ENCODE data around the gene FTSJ1. TPM values are rescaled to one million over a fixed set of nuclear protein-coding genes. Genes with fewer than 3 reads are reported as not detected.
"Not testable (repeated sequence)": the region's sequence is repeated elsewhere in the genome, so short reads cannot be mapped to it uniquely, and the experiment has no call there.

The FTSJ1 gene
- total RNA-seq, 1 donor from 2014 or later: 101 TPM

- no peaks in the 10 kb centered on the region for H3K27me3 Mint-ChIP-seq
- H3K27ac Mint-ChIP-seq: no peak overlapping the region
- intact Hi-C loops (cut with micrococcal nuclease): no loop called here
- DNase-seq: no peak
- H3K4me3 Mint-ChIP-seq: no peak overlapping the region
- H3K9me3 Mint-ChIP-seq: no peaks in the 10 kb centered on the region
- peaks cover 15% of the 10 kb centered on the region for H3K36me3 Mint-ChIP-seq (ENCODE audit: low read depth)
- H3K4me1 Mint-ChIP-seq: peaks cover 20% of the 10 kb centered on the region
Observed at GRCh38 chrX:48514126-48514806, 38.3 kb downstream of the FTSJ1 start.

GRCh38 chrX:48514868-48515460 lies 39.0 kb downstream of the FTSJ1 start:
- peaks cover 14% of the 10 kb centered on the region for H3K4me1 Mint-ChIP-seq
- no peak overlapping the region for H3K27ac Mint-ChIP-seq

GRCh38 chrX:48515842-48516241 lies 39.8 kb downstream of the FTSJ1 start:
- H3K27ac Mint-ChIP-seq: no peak overlapping the region
- no peaks in the 10 kb centered on the region for H3K27me3 Mint-ChIP-seq
- intact Hi-C loops (cut with micrococcal nuclease): no loop called here
- peaks cover 16% of the 10 kb centered on the region for H3K4me1 Mint-ChIP-seq
- H3K36me3 Mint-ChIP-seq (ENCODE audit: low read depth): peaks cover 10% of the 10 kb centered on the region
- H3K9me3 Mint-ChIP-seq: no peaks in the 10 kb centered on the region
- no peak overlapping the region for H3K4me3 Mint-ChIP-seq
- no peak for DNase-seq

More at GRCh38 chrX:48514868-48515460, 39.0 kb downstream of the FTSJ1 start:
- no peak for DNase-seq
- Mint-ChIP-seq H3K9me3 (no peaks in the 10 kb centered on the region), H3K4me3 (no peak overlapping the region), H3K36me3 (ENCODE audit: low read depth) (peaks cover 12% of the 10 kb centered on the region), H3K27me3 (no peaks in the 10 kb centered on the region)
- intact Hi-C loops (cut with micrococcal nuclease): no loop called here

- no peak for DNase-seq
- Mint-ChIP-seq H3K4me1 (peaks cover 16% of the 10 kb centered on the region), H3K36me3 (ENCODE audit: low read depth) (peaks cover 10% of the 10 kb centered on the region), H3K4me3 (no peak overlapping the region), H3K27me3 (no peaks in the 10 kb centered on the region), H3K9me3 (no peaks in the 10 kb centered on the region), H3K27ac (no peak overlapping the region)
- intact Hi-C loops (cut with micrococcal nuclease): no loop called here
Observed at GRCh38 chrX:48516285-48516684, 40.3 kb downstream of the FTSJ1 start.

- intact Hi-C loops (cut with micrococcal nuclease): no loop called here
- DNase-seq: no peak
- H3K27me3 Mint-ChIP-seq: no peaks in the 10 kb centered on the region
- no peak overlapping the region for H3K27ac Mint-ChIP-seq
- no peak overlapping the region for H3K4me3 Mint-ChIP-seq
- peaks cover 15% of the 10 kb centered on the region for H3K4me1 Mint-ChIP-seq
- peaks cover 10% of the 10 kb centered on the region for H3K36me3 Mint-ChIP-seq (ENCODE audit: low read depth)
- H3K9me3 Mint-ChIP-seq: no peaks in the 10 kb centered on the region
Observed at GRCh38 chrX:48516987-48517386, 41.0 kb downstream of the FTSJ1 start.

GRCh38 chrX:48519481-48519880 lies 43.5 kb downstream of the FTSJ1 start:
- H3K36me3 Mint-ChIP-seq (ENCODE audit: low read depth): peaks cover 15% of the 10 kb centered on the region
- H3K27me3 Mint-ChIP-seq; H3K27ac Mint-ChIP-seq; H3K9me3 Mint-ChIP-seq; intact Hi-C loops (cut with micrococcal nuclease); DNase-seq; H3K4me3 Mint-ChIP-seq: not testable (repeated sequence)
- peaks cover 19% of the 10 kb centered on the region for H3K4me1 Mint-ChIP-seq

- Mint-ChIP-seq H3K27me3 (no peaks in the 10 kb centered on the region), H3K4me3 (peak overlapping the region; percentile 90), H3K36me3 (ENCODE audit: low read depth) (peaks cover 14% of the 10 kb centered on the region), H3K9me3 (no peaks in the 10 kb centered on the region), H3K4me1 (peaks cover 19% of the 10 kb centered on the region), H3K27ac (peak overlapping the region; percentile 94)
- DNase-seq: peak; percentile 65
- intact Hi-C loops (cut with micrococcal nuclease): no loop called here
Observed at GRCh38 chrX:48520455-48520854, 44.5 kb downstream of the FTSJ1 start.

- peak; percentile 61 for DNase-seq
- peaks cover 14% of the 10 kb centered on the region for H3K36me3 Mint-ChIP-seq (ENCODE audit: low read depth)
- no peaks in the 10 kb centered on the region for H3K9me3 Mint-ChIP-seq
- intact Hi-C loops (cut with micrococcal nuclease): loop anchor here (1.0 kb wide), 4 partner anchors 13 to 53 kb away; partner anchors contain the start of genes FTSJ1, PORCN, RBM3 and TBC1D25
- H3K4me3 Mint-ChIP-seq: peak overlapping the region; percentile 90
- peak overlapping the region; percentile 94 for H3K27ac Mint-ChIP-seq
- peaks cover 19% of the 10 kb centered on the region for H3K4me1 Mint-ChIP-seq
- H3K27me3 Mint-ChIP-seq: no peaks in the 10 kb centered on the region
Observed at GRCh38 chrX:48520976-48521352, 45.0 kb downstream of the FTSJ1 start.

GRCh38 chrX:48521353-48522243 lies 45.6 kb downstream of the FTSJ1 start, which contains the start of gene EBP:
TSS of gene EBP (plus strand) at chrX:48521808. CDS start at chrX:48523772, 1,964 bp downstream.
- DNase-seq: peak; percentile 98
- H3K4me1 Mint-ChIP-seq: peaks cover 21% of the 10 kb centered on the region
- peak within 1 kb of the TSS; percentile 90 for H3K4me3 Mint-ChIP-seq
- no peaks in the 10 kb centered on the region for H3K27me3 Mint-ChIP-seq
- H3K36me3 Mint-ChIP-seq (ENCODE audit: low read depth): peaks cover 14% of the 10 kb centered on the region
- H3K27ac Mint-ChIP-seq: peak within 1 kb of the TSS; percentile 94
- intact Hi-C loops (cut with micrococcal nuclease): loop anchor here (1.0 kb wide), 4 partner anchors 13 to 53 kb away; partner anchors contain the start of genes FTSJ1, PORCN, RBM3 and TBC1D25
- H3K9me3 Mint-ChIP-seq: no peaks in the 10 kb centered on the region

GRCh38 chrX:48522291-48522690 lies 46.3 kb downstream of the FTSJ1 start:
- H3K27me3 Mint-ChIP-seq: no peaks in the 10 kb centered on the region
- intact Hi-C loops (cut with micrococcal nuclease): no loop called here
- DNase-seq: peak; percentile 58
- H3K36me3 Mint-ChIP-seq (ENCODE audit: low read depth): peaks cover 18% of the 10 kb centered on the region
- no peaks in the 10 kb centered on the region for H3K9me3 Mint-ChIP-seq
- H3K4me3 Mint-ChIP-seq: peak overlapping the region; percentile 90
- H3K4me1 Mint-ChIP-seq: peaks cover 23% of the 10 kb centered on the region
- H3K27ac Mint-ChIP-seq: peak overlapping the region; percentile 94

GRCh38 chrX:48523682-48524081 lies 47.7 kb downstream of the FTSJ1 start:
- no peaks in the 10 kb centered on the region for H3K27me3 Mint-ChIP-seq
- peaks cover 32% of the 10 kb centered on the region for H3K36me3 Mint-ChIP-seq (ENCODE audit: low read depth)
- H3K4me3 Mint-ChIP-seq: peak overlapping the region; percentile 90
- H3K4me1 Mint-ChIP-seq: peaks cover 28% of the 10 kb centered on the region
- peak overlapping the region; percentile 76 for H3K27ac Mint-ChIP-seq
- intact Hi-C loops (cut with micrococcal nuclease): no loop called here
- DNase-seq: no peak
- H3K9me3 Mint-ChIP-seq: no peaks in the 10 kb centered on the region

- intact Hi-C loops (cut with micrococcal nuclease): not testable (repeated sequence)
Observed at GRCh38 chrX:48525853-48526252, 49.9 kb downstream of the FTSJ1 start.

GRCh38 chrX:48530736-48531135 lies 54.7 kb downstream of the FTSJ1 start:
- Mint-ChIP-seq H3K4me3 (no peak overlapping the region), H3K4me1 (peaks cover 23% of the 10 kb centered on the region), H3K9me3 (no peaks in the 10 kb centered on the region), H3K36me3 (ENCODE audit: low read depth) (peaks cover 37% of the 10 kb centered on the region), H3K27ac (no peak overlapping the region), H3K27me3 (no peaks in the 10 kb centered on the region)
- intact Hi-C loops (cut with micrococcal nuclease): no loop called here
- DNase-seq: no peak

More at GRCh38 chrX:48525853-48526252, 49.9 kb downstream of the FTSJ1 start:
- not testable (repeated sequence) for H3K27me3 Mint-ChIP-seq, H3K4me3 Mint-ChIP-seq, DNase-seq, H3K9me3 Mint-ChIP-seq, H3K27ac Mint-ChIP-seq
- Mint-ChIP-seq H3K36me3 (ENCODE audit: low read depth) (peaks cover 37% of the 10 kb centered on the region), H3K4me1 (peaks cover 18% of the 10 kb centered on the region)
